Dendritic cell treated with granulocyte-macrophage colony-stimulating factor and Interleukin-4, amounts not matched to agents 40 ng/mL and 50 ng/mL, for 4 days (primary cell): ENCODE data around the gene KRT28.
"Not testable (repeated sequence)": the region's sequence is repeated elsewhere in the genome, so short reads cannot be mapped to it uniquely, and the experiment has no call there.

Experiments
- H3K27ac Mint-ChIP-seq: one replicate; pipeline ENCODE4 v1.8.0; 2022; ENCODE audit warnings: mild to moderate bottlenecking, mixed read lengths
- H3K27me3 Mint-ChIP-seq: one replicate; pipeline ENCODE4 v1.8.0; 2022; ENCODE audit warnings: mild to moderate bottlenecking, mixed read lengths
- H3K36me3 Mint-ChIP-seq: one replicate; pipeline ENCODE4 v1.8.0; 2022; ENCODE audit warnings: low read depth, mixed read lengths
- H3K4me1 Mint-ChIP-seq: one replicate; pipeline ENCODE4 v1.8.0; 2022; ENCODE audit warnings: low read depth, mixed read lengths
- H3K4me3 Mint-ChIP-seq: one replicate; pipeline ENCODE4 v1.8.0; 2022; ENCODE audit warnings: mild to moderate bottlenecking, moderate library complexity, mixed read lengths
- H3K9me3 Mint-ChIP-seq: one replicate; pipeline ENCODE4 v1.8.0; 2022; ENCODE audit warnings: mixed read lengths
- intact Hi-C: fragments of 100-400 bp; cut with micrococcal nuclease; formaldehyde crosslinking; loops from one replicate; pipeline ENCODE4 v1.15.0; 2022

KRT28 gene

GRCh38 chr17:40825599-40825998, 25.8 kb upstream of the KRT28 start:
- no peak overlapping the region for H3K27ac Mint-ChIP-seq

GRCh38 chr17:40824015-40824832, 24.5 kb upstream of the KRT28 start:
- Mint-ChIP-seq H3K9me3 (no peaks in the 10 kb centered on the region), H3K4me3 (no peak overlapping the region), H3K4me1 (no peaks in the 10 kb centered on the region), H3K27ac (no peak overlapping the region), H3K27me3 (peaks cover 49% of the 10 kb centered on the region), H3K36me3 (no peaks in the 10 kb centered on the region)
- intact Hi-C loops = no loop called here

More at GRCh38 chr17:40825599-40825998, 25.8 kb upstream of the KRT28 start:
- no peaks in the 10 kb centered on the region for H3K36me3 Mint-ChIP-seq
- no peak overlapping the region for H3K4me3 Mint-ChIP-seq
- H3K4me1 Mint-ChIP-seq = no peaks in the 10 kb centered on the region
- H3K9me3 Mint-ChIP-seq = no peaks in the 10 kb centered on the region
- intact Hi-C loops = no loop called here
- H3K27me3 Mint-ChIP-seq = peaks cover 45% of the 10 kb centered on the region

- no peak within 1 kb of the TSS for H3K4me3 Mint-ChIP-seq
- intact Hi-C loops = no loop called here
- no peak within 1 kb of the TSS for H3K27ac Mint-ChIP-seq
- H3K4me1 Mint-ChIP-seq = no peaks in the 10 kb centered on the region
- H3K9me3 Mint-ChIP-seq = peaks cover 6% of the 10 kb centered on the region
- peaks cover 10% of the 10 kb centered on the region for H3K36me3 Mint-ChIP-seq
- peaks cover 43% of the 10 kb centered on the region for H3K27me3 Mint-ChIP-seq
Measured at GRCh38 chr17:40822132-40822812, 22.5 kb upstream of the KRT28 start, which contains the start of gene KRT10. Gene KRT10, minus strand, starts transcription at chr17:40822614. Its CDS starts 29 bp downstream, at chr17:40822585.

- H3K36me3 Mint-ChIP-seq = peaks cover 15% of the 10 kb centered on the region
- H3K27me3 Mint-ChIP-seq = peaks cover 43% of the 10 kb centered on the region
- no peak overlapping the region for H3K27ac Mint-ChIP-seq
- H3K4me1 Mint-ChIP-seq = no peaks in the 10 kb centered on the region
- peaks cover 14% of the 10 kb centered on the region for H3K9me3 Mint-ChIP-seq
- H3K4me3 Mint-ChIP-seq = no peak overlapping the region
- intact Hi-C loops = no loop called here
Measured at GRCh38 chr17:40821536-40821935, 21.8 kb upstream of the KRT28 start.

- peaks cover 15% of the 10 kb centered on the region for H3K36me3 Mint-ChIP-seq
Measured at GRCh38 chr17:40820228-40820838, 20.6 kb upstream of the KRT28 start.

GRCh38 chr17:40819528-40820125, 19.9 kb upstream of the KRT28 start:
- H3K9me3 Mint-ChIP-seq = peaks cover 20% of the 10 kb centered on the region
- H3K4me3 Mint-ChIP-seq = peak overlapping the region; percentile 72
- no peak overlapping the region for H3K27ac Mint-ChIP-seq
- intact Hi-C loops = no loop called here
- peaks cover 44% of the 10 kb centered on the region for H3K27me3 Mint-ChIP-seq
- H3K36me3 Mint-ChIP-seq = peaks cover 15% of the 10 kb centered on the region
- H3K4me1 Mint-ChIP-seq = no peaks in the 10 kb centered on the region

More at GRCh38 chr17:40820228-40820838, 20.6 kb upstream of the KRT28 start:
- Mint-ChIP-seq H3K27me3 (peaks cover 40% of the 10 kb centered on the region), H3K9me3 (peaks cover 15% of the 10 kb centered on the region), H3K27ac (no peak overlapping the region), H3K4me3 (no peak overlapping the region), H3K4me1 (no peaks in the 10 kb centered on the region)
- intact Hi-C loops = no loop called here

- peak overlapping the region; percentile 65 for H3K27ac Mint-ChIP-seq
- peaks cover 44% of the 10 kb centered on the region for H3K27me3 Mint-ChIP-seq
- intact Hi-C loops = no loop called here
- H3K4me1 Mint-ChIP-seq = no peaks in the 10 kb centered on the region
- H3K4me3 Mint-ChIP-seq = peak overlapping the region; percentile 72
- H3K36me3 Mint-ChIP-seq = peaks cover 15% of the 10 kb centered on the region
- H3K9me3 Mint-ChIP-seq = peaks cover 23% of the 10 kb centered on the region
Measured at GRCh38 chr17:40818733-40819527, 19.2 kb upstream of the KRT28 start.

- H3K27ac Mint-ChIP-seq = peak overlapping the region; percentile 65
Measured at GRCh38 chr17:40818343-40818732, 18.6 kb upstream of the KRT28 start.

GRCh38 chr17:40817103-40817682, 17.4 kb upstream of the KRT28 start:
- intact Hi-C loops = no loop called here
- no peaks in the 10 kb centered on the region for H3K4me1 Mint-ChIP-seq
- H3K4me3 Mint-ChIP-seq = no peak overlapping the region
- peaks cover 48% of the 10 kb centered on the region for H3K27me3 Mint-ChIP-seq
- H3K9me3 Mint-ChIP-seq = peaks cover 23% of the 10 kb centered on the region
- no peak overlapping the region for H3K27ac Mint-ChIP-seq
- H3K36me3 Mint-ChIP-seq = peaks cover 15% of the 10 kb centered on the region

More at GRCh38 chr17:40818343-40818732, 18.6 kb upstream of the KRT28 start:
- Mint-ChIP-seq H3K9me3 (peaks cover 23% of the 10 kb centered on the region), H3K27me3 (peaks cover 45% of the 10 kb centered on the region), H3K36me3 (peaks cover 15% of the 10 kb centered on the region), H3K4me1 (no peaks in the 10 kb centered on the region), H3K4me3 (peak overlapping the region; percentile 72)
- intact Hi-C loops = no loop called here

GRCh38 chr17:40816569-40816968, 16.8 kb upstream of the KRT28 start:
- Mint-ChIP-seq H3K27ac (no peak overlapping the region), H3K9me3 (peaks cover 23% of the 10 kb centered on the region), H3K4me1 (no peaks in the 10 kb centered on the region), H3K27me3 (peaks cover 49% of the 10 kb centered on the region), H3K36me3 (peaks cover 15% of the 10 kb centered on the region), H3K4me3 (no peak overlapping the region)
- intact Hi-C loops = no loop called here

- intact Hi-C loops = no loop called here
- H3K4me3 Mint-ChIP-seq = no peak overlapping the region
Measured at GRCh38 chr17:40815381-40815780, 15.6 kb upstream of the KRT28 start.

GRCh38 chr17:40814657-40815056, 14.9 kb upstream of the KRT28 start:
- intact Hi-C loops = not testable (repeated sequence)

More at GRCh38 chr17:40815381-40815780, 15.6 kb upstream of the KRT28 start:
- no peak overlapping the region for H3K27ac Mint-ChIP-seq
- no peaks in the 10 kb centered on the region for H3K4me1 Mint-ChIP-seq
- H3K27me3 Mint-ChIP-seq = peaks cover 48% of the 10 kb centered on the region
- peaks cover 23% of the 10 kb centered on the region for H3K9me3 Mint-ChIP-seq
- H3K36me3 Mint-ChIP-seq = peaks cover 15% of the 10 kb centered on the region

GRCh38 chr17:40813804-40814203, 14.0 kb upstream of the KRT28 start:
- no peaks in the 10 kb centered on the region for H3K4me1 Mint-ChIP-seq
- H3K27ac Mint-ChIP-seq = no peak overlapping the region
- H3K36me3 Mint-ChIP-seq = peaks cover 15% of the 10 kb centered on the region
- H3K9me3 Mint-ChIP-seq = peaks cover 23% of the 10 kb centered on the region
- H3K27me3 Mint-ChIP-seq = peaks cover 53% of the 10 kb centered on the region
- intact Hi-C loops = no loop called here
- H3K4me3 Mint-ChIP-seq = no peak overlapping the region

More at GRCh38 chr17:40814657-40815056, 14.9 kb upstream of the KRT28 start:
- H3K27ac Mint-ChIP-seq, H3K4me1 Mint-ChIP-seq, H3K4me3 Mint-ChIP-seq: not testable (repeated sequence)
- Mint-ChIP-seq H3K27me3 (peaks cover 51% of the 10 kb centered on the region), H3K9me3 (peaks cover 23% of the 10 kb centered on the region), H3K36me3 (peaks cover 15% of the 10 kb centered on the region)
